Neural crest cell (in vitro differentiated cells): ENCODE results near the gene HABP4. TPM values are rescaled to one million over a fixed set of nuclear protein-coding genes. Genes with fewer than 3 reads are reported as not detected.

Experiments used
- DNase-seq: peaks from one replicate; pipeline ENCODE4 v3.0.0; 2021; ENCODE audit warnings: low read depth, mixed read lengths, low spot score
- H3K27ac Mint-ChIP-seq: one replicate; pipeline ENCODE4 v1.8.0; 2021; ENCODE audit warnings: mild to moderate bottlenecking, mixed read lengths; ENCODE audit not compliant: unreplicated experiment
- H3K27me3 Mint-ChIP-seq: 2 replicates; pipeline ENCODE4 v1.8.0; 2021; ENCODE audit warnings: low read depth, mild to moderate bottlenecking, mixed read lengths
- H3K36me3 Mint-ChIP-seq: 2 replicates; pipeline ENCODE4 v1.8.0; 2021; ENCODE audit warnings: low read depth, mild to moderate bottlenecking, mixed read lengths
- H3K4me1 Mint-ChIP-seq: 2 replicates; pipeline ENCODE4 v1.8.0; 2021; ENCODE audit warnings: mixed read lengths
- H3K4me3 Mint-ChIP-seq: one replicate; pipeline ENCODE4 v1.8.0; 2021; ENCODE audit warnings: mild to moderate bottlenecking, mixed read lengths
- H3K9me3 Mint-ChIP-seq: 2 replicates; pipeline ENCODE4 v1.8.0; 2021; ENCODE audit warnings: mixed read lengths
- total RNA-seq: library from RNA; stranded (reverse); gene quantifications from 2 replicates; pipeline ENCODE4 v1.2.1, GENCODE V29; 2021
- TF ChIP-seq, protein P1 (sequence below): fragments of 200-600 bp; sonication (generic); conservative IDR thresholded peaks from 2 replicates; pipeline ENCODE4 v1.5.0; 2021; ENCODE audit warnings: antibody characterized with exemption, mild to moderate bottlenecking

HABP4 gene
- total RNA-seq, 1 donor from 2014 or later, result 24.7 TPM

DNA sequence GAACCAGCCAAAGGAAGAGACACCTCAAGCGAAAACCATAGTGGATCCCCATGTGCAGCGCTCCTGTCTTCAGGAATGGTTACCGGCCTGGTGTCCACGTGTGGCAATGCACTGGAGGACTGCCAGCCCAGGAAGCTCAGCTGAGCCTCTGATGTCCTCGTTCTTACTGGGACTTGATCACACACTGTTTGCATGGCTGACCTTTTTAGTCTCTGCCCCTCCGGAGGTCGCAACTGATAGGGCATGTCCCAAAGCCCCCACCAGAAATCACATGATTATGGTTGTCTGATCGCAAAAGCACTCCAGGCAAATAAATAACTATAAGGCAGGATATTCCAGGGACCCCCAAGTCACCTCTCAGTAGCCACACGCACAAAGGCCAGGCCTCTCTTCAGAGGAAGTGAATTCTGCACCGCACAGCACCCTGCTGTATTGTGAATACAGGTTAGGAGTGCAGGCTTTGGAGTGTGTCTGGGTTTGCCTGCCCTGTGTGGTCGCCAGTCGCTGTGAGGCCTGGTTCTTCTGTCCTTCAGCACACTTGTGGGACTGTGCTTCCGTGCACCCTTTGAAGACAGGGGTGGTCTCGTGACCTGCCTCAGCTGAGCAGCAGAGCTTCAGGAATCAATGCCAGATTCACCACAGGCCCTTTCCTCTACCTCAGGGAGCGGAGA, 13.4 kb upstream of the HABP4 start:
- H3K9me3 Mint-ChIP-seq, result no peaks in the 10 kb centered on the region
- no peaks in the 10 kb centered on the region for H3K36me3 Mint-ChIP-seq
- no peaks in the 10 kb centered on the region for H3K4me1 Mint-ChIP-seq
- H3K4me3 Mint-ChIP-seq, result no peak overlapping the region
- no peak for DNase-seq
- TF ChIP-seq, protein P1, sequence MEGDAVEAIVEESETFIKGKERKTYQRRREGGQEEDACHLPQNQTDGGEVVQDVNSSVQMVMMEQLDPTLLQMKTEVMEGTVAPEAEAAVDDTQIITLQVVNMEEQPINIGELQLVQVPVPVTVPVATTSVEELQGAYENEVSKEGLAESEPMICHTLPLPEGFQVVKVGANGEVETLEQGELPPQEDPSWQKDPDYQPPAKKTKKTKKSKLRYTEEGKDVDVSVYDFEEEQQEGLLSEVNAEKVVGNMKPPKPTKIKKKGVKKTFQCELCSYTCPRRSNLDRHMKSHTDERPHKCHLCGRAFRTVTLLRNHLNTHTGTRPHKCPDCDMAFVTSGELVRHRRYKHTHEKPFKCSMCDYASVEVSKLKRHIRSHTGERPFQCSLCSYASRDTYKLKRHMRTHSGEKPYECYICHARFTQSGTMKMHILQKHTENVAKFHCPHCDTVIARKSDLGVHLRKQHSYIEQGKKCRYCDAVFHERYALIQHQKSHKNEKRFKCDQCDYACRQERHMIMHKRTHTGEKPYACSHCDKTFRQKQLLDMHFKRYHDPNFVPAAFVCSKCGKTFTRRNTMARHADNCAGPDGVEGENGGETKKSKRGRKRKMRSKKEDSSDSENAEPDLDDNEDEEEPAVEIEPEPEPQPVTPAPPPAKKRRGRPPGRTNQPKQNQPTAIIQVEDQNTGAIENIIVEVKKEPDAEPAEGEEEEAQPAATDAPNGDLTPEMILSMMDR, result no peak
- no peaks in the 10 kb centered on the region for H3K27me3 Mint-ChIP-seq
- H3K27ac Mint-ChIP-seq, result no peak overlapping the region

DNA sequence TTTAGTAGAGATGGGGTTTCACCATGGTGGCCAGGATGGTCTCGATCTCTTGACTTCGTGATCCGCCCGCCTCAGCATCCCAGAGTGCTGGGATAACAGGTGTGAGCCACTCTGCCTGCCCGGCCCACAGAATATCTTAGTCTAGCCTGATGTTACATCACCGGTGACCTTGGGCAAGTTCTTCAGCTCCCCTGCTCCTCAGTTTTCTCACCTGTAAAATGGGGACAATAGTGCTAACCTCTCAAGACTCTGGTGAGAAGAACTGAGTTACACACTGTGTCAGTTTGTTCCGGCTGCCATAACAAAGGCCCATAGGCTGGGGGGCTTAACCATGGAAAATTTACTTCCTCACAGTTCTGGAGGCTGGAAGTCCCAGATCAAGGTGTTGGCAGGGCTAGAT, 12.5 kb upstream of the HABP4 start:
- DNase-seq, result no peak
- Mint-ChIP-seq H3K27me3 (no peaks in the 10 kb centered on the region), H3K36me3 (no peaks in the 10 kb centered on the region), H3K4me3 (no peak overlapping the region), H3K4me1 (no peaks in the 10 kb centered on the region), H3K27ac (no peak overlapping the region), H3K9me3 (no peaks in the 10 kb centered on the region)
- TF ChIP-seq, protein P1, result no peak

DNA sequence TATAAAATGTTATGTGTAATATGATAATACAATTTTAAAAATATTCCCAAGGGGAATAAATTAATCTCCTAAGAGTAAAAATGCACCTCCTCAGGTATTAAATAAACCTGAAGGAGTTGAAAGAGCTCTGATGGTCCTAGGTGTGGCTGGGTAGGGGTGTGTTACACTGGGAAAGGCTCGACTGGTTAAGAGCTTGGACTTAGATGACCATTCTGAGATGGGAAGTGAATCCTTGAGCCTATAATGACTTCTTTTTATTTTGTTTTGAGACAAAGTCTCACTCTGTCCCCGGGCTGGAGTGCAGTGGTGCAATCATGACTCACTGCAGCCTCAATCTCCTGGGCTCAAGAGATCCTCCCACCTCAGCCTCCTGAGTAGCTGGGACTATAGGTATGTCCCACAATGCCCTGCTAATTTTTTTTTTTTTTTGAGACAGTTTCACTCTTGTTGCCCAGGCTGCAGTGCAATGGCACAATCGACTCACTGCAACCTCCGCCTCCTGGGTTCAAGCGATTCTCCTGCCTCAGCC, 9.2 kb upstream of the HABP4 start:
- no peaks in the 10 kb centered on the region for H3K27me3 Mint-ChIP-seq
- no peaks in the 10 kb centered on the region for H3K4me1 Mint-ChIP-seq
- no peaks in the 10 kb centered on the region for H3K9me3 Mint-ChIP-seq
- DNase-seq, result no peak
- H3K4me3 Mint-ChIP-seq, result no peak overlapping the region
- no peaks in the 10 kb centered on the region for H3K36me3 Mint-ChIP-seq
- H3K27ac Mint-ChIP-seq, result no peak overlapping the region
- TF ChIP-seq, protein P1, result no peak

DNA sequence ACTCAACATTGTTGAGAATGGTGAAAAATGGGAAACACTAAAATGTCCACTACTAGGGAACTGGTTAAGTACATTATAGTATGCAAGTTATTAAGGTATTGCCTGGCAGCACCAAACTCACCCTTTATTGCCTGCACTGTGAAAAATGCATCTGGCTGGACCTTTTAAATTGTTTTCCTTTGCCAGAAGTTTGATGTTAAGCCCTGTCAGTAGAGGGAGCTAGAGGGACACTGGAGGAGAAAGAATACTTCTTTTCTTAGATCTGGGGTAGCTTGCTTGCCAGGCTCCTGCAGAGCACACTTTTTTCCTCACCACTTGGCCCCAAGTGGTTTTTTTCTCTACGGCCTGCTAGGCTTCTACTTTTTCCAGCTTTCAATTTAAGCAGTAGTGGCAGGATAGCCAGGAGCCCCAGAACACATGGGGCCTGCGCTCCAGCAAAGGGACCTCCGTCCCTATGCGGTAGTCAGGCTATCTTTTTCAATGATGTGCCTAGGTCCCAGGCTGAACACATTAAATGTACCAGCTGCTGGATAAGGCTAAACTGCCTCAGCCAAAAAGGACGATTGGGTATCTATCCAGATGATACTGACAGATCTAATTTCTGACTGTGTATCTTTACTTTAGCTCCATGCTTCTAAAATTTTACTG, 8.0 kb upstream of the HABP4 start:
- Mint-ChIP-seq H3K36me3 (no peaks in the 10 kb centered on the region), H3K4me3 (no peak overlapping the region), H3K27ac (no peak overlapping the region), H3K27me3 (no peaks in the 10 kb centered on the region), H3K4me1 (no peaks in the 10 kb centered on the region), H3K9me3 (no peaks in the 10 kb centered on the region)
- no peak for DNase-seq
- TF ChIP-seq, protein P1, result peak; percentile 65

DNA sequence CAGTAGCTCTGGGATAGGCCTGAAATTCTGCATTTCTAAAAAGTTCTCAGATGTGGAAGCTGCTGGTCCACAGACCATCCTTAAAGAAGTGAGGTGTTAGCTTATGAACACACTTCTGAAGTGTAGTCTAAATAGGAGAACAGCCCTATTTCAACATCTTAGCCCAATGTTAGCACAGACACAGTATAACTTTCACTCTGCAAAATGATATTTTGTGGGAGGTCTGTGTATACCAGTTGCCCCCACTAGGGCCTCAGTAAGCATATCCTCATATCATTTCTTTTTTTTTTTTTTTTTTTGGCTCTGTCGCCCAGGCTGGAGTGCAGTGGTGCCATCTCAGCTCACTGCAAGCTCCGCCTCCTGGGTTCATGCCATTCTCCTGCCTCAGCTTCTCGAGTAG, 7.5 kb upstream of the HABP4 start:
- Mint-ChIP-seq H3K4me1 (no peaks in the 10 kb centered on the region), H3K36me3 (no peaks in the 10 kb centered on the region), H3K27me3 (no peaks in the 10 kb centered on the region), H3K27ac (no peak overlapping the region), H3K4me3 (no peak overlapping the region), H3K9me3 (no peaks in the 10 kb centered on the region)
- TF ChIP-seq, protein P1, result no peak
- no peak for DNase-seq
